EH (cell line): ENCODE measurements around the gene CAPN7.
A peak's percentile ranks its signal among the peaks of the same experiment; 100 is the strongest.

Experiments used
- DNase-seq: peaks from one replicate; pipeline ENCODE4 v3.0.0-alpha.2; 2015; ENCODE audit warnings: low read depth

CAPN7 gene

DNA sequence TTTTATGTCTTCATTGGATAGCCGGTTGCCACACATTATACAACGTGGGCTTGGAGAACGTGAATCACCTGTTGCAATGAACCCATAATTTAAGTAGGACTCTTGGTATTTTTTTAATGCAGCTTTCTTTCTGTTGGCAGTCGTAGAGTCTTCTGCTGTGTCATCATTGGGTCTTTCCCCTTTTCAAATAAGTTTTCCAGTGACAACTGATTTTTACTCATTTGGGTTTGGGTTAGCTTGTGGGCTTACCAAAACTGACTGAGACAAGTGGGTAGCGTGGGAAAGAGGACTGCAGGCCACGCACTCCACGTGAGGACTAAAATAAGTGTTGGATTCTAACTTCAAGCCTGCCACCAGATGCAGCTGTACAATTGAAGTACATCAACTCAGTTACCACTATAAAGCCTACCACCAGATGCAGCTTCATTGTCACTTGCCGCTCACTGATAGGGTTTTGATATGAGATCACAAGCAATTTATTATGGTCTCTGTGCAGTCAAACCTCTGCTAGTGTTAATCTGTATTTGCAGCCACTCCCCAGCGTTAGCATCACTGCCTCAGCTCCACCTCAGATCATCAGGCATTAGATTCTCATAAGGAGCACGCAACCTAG is 6.4 kb upstream of the CAPN7 start:
- no peak for DNase-seq

DNA sequence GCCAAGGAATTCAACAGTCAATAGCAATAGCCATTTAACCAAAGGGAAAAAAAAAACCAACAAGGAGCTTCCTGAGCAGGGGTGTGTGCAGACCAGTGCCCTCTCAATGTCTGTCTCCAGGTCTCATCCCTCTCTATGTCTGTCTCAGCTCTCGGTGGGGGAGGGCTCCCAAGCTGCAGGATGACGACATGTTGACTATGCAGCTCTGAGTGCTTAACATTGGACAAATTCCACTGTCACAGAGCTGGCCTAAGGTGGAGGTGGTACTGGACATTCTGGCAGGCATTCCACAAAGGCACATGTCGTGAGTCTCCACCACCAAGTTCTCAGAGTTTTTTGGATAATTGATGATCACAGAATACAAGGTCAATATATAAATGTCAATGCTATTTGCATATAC is 2.0 kb upstream of the CAPN7 start:
- DNase-seq: peak; percentile 52

DNA sequence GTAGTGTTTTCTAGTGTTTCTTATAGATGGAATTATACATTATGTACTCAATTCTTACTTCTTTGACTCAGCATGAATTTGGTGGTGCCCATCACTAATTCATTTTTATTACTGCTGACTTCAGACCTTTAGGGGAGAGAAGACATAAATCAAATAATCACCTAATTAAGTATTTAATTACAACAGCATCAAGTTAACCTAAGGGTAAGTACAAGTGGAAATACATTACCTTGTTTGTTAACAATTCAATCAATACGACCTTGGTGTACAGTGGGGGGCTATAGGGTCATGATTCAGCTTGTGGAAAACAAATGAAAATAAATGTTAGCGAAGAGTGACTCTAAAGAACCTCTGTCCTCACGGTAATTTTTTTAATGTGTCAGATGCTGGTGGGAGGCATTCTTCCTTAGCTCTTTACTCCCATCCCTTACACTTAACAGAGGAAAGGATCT is 538 bp upstream of the CAPN7 start:
- DNase-seq: no peak

DNA sequence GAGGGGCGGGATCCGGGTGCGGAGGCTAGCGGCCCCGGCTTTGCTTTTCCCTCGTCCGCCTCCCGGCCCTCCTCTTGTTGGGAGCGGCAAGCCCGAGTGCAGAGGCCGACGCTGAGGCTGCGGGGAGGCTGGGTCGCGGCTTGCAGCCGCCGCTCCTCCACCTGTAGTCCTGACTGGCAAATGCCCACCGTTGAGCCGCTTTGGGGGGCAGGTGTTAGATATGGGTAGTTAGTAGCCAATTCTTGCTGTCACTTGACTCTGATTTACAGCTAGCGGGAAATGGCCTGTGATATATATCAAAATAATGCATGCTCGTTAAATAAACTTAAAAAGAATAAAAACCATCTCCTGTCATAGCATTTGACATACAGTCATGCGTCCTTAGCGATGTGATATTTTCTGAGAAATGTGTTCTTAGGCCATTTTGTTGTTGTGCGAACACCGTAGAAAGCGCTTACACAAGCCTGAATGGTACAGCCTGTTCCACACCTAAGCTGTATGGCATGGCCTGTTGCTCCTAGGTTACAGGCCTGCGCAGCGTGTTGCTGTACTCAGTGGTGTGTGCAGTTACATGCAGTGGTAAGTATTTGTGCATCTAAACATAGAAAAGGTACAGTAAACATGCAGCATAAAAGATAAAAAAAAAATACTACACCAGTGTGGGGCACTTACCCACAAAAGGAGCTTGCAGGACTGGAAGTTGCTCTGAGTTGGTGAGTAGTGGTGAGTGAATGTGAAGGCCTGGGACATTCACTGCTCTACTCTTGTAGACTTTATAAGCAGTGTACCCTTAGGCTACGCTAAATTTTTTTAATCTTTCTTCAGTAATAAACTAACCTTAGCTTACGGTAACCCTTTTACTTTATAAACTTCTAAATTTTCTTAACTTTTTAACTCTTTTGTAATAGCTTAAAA is 873 bp downstream of the CAPN7 start:
- DNase-seq: peak; percentile 56

DNA sequence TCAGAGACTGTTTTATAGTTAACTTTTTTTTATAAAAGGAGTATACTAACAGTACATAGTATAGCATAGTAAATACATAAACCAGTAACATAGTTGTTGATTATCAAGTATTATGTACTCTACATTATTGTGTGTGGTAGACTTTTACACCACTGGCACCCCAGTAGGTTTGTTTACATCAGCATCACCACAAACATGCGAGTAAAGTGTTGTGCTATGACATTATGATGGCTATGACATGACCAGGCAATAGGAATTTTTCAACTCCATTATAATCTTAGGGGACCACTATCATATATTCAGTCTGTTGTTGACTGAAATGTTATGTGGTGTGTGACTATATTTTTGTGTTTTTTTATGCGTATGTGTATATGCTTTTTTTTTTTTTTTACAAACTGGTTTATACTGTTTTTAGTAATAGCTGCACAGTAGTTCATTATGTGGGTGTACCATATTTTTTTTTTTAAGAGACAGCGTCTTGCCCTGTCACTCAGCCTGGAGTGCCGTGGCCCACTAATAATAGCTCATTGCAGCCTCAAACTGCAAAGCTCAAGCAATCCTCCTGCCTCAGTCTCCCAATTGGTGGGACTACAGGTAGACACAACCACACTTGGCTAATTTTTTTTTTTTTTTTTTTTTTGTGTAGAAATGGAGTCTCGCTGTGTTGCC is 1.9 kb downstream of the CAPN7 start:
- peak; percentile 38 for DNase-seq

DNA sequence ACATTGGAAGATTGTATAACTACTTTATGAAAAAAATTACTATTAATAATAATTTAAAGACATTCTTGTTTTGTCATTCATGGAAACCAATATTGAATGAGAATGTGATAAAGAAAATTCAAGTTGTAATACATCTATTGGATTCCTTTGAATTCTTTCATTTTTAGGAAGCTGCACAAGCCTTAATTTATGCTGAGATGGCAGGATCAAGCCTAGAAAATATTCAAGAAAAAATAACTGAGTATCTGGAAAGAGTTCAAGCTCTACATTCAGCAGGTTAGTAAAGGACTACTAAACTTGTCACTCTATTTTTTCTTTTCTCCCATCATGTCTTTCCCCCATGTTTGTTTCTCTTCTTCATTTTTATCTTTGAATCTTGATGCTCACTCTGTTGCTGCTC is 5.9 kb downstream of the CAPN7 start:
- no peak for DNase-seq

DNA sequence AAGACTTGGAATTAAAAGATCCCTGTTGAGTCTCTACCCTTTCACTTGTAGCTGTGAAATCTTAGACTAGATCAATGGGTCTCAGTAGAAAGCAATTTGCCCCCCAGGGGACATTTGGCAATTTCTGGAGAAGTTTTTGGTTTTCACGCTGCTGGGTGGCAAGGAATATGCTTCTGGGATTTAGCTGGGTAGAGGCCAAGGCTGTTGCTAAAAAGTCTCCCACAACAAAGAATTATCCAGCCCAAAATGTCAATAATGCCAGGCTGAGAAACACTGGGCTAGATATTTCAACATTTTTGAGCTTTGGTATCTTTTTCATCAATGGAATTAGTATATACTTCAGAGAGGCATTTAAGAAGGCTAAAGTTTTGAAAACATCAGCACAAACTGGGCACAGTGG is 8.7 kb downstream of the CAPN7 start:
- DNase-seq: no peak

DNA sequence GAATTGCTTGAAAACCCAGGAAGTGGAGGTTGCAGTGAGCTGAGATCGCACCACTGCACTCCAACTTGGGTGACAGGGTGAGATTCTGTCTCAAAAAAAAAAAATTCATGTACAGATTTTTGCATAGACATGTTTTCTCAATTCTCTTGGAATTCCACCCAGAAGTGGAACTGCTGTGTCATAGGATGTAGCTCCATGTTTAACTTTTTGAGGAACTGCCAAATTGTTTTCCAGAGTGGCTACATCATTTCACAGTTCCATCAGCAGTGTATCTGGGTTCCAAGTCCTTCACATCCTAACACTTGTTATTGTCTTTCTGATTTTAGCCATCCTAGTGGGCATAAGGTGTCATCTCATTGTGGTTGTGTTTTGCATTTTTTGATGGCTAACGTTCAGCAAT is 9.9 kb downstream of the CAPN7 start:
- peak; percentile 50 for DNase-seq

DNA sequence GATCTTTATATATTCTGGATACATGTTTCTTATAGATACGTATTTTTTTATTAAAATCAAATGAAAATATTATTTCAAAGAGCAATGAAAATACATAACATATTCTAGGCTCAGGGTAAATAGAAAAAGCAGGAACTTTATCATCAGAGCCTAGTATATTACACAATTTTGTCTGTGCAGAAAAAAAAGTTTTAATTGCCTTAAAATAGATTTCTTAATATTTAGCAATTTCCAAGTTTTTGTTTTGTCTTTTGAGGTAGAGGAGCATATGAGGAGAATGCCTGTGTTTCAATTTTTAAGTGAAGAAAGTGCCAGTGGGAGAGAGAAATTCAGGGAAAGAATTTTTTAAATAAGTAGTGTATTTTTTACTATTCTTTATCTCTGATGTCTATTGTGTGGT is 10.5 kb downstream of the CAPN7 start:
- DNase-seq: no peak

DNA sequence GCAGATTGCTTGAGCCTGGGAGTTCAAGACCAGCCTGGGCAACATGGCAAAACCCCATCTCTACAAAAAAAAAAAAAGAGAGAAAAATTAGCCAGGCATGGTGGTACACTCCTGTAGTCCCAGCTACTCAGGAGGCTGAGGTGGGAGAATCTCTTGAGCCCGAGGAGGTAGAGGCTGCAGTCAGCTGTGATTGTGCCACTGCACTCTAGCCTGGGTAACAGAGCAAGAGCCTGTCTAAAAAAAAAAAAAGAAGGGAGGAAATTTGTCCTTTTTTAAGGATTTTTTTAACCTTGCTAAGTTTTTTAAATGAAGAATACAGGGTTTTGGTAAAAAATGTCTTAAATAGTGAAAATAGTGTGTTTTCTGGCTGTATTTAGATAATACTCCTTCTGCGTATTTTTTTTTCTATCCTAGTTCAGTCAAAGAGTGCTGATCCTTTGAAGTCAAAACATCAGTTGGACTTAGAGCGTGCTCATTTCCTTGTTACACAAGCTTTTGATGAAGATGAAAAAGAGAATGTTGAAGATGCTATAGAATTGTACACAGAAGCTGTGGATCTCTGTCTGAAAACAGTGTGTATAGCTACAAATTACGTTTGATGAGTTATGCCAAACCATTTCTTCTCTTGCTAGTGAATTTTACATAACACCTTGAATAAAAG is 11.1 kb downstream of the CAPN7 start:
- no peak for DNase-seq

DNA sequence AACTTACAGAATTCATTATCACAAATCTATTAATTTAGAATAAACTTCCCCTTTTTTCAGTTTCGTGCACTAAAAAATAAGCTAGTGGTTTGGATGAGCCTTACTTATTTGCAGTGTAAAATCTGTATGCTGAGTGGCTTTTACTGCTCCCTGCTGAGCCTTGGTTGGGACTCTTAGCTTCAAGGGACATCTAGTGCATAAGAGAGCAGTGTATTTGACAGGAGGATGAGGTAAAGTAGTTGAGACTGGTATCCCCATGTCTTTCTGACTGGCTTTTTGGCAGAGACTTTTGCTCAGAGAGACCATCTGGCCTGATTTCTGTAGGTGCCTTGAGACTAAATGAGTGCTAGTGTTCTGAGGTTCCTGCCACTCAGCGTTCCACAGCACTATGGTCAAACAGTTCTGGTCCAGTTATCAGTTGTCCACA is 11.8 kb downstream of the CAPN7 start:
- no peak for DNase-seq

DNA sequence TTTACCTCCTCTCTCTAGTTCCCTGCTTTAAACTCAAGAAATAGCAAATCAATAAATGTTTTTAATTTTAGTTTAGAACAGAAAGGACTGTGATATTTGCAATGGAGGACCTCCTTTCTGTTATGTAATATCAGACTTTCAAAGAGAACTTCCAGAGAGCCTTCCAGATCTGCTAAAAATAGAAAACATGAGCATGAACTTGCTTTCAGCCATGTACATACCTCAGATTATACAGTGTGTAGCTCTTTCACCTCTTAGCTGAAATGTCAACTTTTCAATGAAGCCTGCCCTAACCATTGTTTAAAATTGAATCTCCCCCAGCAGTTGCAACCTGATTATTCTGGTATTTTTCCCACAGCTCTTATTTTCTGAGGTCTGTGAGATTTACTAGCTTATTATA is 12.6 kb downstream of the CAPN7 start:
- DNase-seq: no peak

DNA sequence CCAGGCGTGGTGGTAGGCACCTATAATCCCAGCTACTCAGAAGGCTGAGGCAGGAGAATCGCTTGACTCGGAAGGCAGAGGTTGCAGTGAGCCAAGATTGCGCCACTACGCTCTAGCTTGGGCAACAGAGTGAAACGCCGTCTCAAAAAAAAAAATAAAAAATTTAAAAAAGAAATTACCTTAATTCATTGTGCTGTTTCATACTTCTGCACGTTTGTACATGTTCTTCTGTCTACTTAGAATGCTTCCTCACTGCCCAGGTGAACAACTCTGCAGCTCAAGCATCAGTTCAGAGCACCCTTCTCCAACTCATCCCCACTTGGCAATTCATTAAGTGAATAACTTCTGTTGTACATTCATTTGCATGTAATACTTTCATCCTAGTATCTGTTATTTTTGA is 14.0 kb downstream of the CAPN7 start:
- DNase-seq: no peak

DNA sequence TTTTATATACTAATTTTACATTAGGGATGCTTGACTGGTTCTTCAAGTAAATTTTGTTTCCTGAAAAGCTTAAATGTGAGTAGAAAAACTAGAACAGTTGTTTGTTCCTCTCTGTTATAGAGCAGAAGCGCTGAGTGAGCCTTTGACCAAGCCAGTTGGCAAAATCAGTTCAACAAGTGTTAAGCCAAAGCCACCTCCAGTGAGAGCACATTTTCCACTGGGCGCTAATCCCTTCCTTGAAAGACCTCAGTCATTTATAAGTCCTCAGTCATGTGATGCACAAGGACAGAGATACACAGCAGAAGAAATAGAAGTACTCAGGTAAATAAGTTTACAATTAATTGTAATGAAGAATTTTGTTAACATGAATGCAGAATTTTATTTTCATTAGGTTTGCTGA is 14.6 kb downstream of the CAPN7 start:
- no peak for DNase-seq

DNA sequence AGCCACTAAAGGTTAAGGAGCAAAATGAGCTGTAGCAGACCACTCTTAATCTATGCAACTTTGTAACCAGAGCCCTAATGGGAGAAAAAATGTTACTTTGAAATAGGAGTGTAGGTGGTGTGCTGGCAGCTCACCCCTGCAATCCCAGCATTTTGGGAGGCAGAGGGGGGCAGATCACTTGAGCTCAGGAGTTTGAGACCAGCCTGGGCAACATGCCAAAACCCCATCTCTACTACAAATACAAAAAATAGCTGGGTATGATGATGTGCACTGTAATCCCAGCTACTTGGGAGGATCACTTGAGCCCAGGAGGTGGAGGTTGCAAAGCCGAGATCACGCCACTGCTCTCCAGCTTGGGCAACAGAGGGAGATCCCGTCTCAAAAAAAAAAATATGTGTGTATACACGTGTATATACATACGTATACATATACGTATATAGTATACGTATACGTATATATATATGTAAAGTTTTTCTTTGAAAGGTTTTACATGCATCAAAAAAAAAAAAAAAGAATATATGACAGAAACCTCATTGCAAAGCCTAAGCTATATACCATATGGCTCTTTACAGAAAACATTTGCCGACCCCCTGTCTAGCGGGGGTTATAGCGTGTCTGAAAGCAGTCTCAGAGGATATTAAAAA is 15.7 kb downstream of the CAPN7 start:
- DNase-seq: no peak

DNA sequence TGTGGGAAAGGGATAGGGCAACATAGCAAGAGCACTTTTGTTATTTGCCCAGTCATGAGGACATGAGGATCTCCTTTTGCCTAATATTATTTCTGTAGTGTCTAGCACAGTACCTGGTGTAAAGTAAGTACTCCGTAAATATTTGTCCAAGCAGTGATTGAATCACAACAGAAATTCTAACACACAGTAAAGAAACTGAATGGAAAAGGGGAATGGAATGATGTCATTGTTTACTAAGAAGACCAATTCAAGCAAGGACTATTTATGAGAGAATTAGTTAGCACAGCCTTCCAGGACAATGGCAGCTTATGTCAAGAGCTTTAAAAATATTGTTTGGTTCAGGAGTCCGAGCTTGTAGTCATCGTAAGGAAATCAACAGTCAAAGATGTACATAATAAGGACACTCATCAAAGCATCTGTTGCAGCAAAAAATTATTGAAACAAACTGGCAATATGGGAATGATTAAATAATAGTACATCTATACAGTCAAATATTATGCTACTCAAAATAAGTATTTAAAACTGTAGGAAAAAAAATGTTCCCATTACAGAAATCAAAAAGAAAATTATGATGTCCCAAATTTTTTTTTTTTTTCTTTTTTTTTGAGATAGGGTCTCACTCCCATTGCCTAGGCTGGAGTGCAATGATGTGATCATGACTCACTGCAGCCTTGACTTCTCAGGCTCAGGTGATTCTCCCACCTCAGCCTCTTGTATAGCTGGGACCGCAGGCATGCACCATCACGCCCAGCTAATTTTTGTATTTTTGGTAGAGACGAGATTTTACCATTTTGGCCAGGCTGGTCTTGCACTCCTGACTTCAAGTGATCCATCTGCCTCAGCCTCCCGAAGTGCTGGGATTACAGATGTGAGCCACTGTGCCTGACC is 17.9 kb downstream of the CAPN7 start:
- no peak for DNase-seq

DNA sequence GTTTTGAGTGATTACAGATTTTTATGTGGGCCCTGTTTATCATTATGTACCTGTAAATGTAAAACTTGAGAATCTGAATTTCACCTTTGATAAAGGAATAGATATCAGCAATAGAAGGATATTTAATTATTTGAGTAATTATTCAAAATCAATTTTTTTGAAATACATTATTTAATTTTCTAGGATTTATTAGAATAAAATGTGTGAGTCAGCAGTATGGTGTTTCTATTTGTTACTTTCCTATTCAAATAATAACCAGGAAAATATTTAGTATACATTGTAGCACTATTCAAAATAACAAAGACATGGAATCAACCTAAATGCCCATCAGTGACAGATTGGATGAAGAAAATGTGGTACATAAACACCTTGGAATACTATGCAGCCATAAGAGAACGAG is 22.1 kb downstream of the CAPN7 start:
- DNase-seq: no peak

DNA sequence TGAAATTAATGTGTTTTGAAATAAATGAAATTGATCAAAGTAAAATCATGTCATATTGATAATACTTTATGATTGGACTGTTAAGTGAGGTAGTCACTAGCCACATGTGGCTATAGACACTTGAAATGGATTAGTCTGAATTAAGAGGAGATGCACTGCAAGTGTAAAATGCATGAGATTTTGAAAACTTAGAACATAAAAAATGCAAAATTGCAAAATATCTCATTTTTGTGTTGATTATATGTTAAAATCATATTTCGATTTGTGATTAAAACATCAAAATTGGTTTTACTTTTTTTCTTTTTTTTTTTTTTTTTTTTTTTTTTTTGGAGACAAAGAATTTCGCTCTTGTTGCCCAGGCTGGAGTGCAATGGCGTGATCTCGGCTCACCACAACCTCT is 23.2 kb downstream of the CAPN7 start:
- no peak for DNase-seq

DNA sequence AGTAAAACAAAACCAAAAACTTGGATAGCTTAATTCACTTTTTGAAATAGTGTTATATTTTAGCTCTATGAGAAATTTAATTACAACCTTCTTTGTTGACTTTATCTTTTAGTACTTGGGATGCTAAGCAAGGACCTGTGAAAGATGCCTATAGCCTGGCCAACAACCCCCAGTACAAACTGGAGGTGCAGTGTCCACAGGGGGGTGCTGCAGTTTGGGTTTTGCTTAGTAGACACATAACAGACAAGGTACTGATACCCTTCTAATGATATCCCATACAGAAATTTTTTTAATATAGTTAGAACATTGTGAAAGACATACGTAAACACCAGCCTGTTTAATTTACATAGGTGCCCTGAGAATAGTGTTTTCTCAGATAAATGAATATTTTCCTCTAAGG is 35.3 kb downstream of the CAPN7 start:
- peak; percentile 18 for DNase-seq

DNA sequence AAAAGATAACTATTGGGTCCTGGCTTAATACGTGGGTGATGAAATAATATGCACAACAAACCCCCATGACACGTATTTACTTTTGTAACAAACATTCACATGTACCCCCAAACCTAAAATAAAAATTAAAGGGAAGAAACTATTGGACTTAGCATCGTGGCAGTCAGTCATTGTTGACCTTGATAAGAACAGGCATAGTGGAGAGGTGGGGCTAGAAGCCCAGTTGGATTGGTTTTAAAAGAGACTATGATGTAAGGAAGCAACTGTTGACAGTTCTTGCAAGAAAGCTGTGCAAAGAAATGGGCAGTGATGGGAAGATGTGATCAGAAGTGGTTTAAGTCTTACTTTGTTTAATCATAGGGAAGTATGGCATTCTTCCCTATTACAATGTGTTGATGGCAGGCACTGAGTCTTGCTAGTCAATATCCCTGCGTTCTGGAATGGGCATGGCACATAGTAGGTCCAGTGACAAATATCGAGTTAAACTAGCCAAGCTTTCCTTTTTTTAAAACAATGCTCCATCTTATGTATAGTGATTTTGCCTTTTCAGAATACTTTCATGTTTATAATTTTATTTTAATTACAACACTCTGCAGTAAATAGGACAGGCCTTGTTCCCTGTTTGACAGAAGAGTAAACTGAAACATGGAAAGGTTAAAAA is 37.9 kb downstream of the CAPN7 start:
- DNase-seq: no peak
